ENCODE results near the gene CD82.

Gene CD82

DNA sequence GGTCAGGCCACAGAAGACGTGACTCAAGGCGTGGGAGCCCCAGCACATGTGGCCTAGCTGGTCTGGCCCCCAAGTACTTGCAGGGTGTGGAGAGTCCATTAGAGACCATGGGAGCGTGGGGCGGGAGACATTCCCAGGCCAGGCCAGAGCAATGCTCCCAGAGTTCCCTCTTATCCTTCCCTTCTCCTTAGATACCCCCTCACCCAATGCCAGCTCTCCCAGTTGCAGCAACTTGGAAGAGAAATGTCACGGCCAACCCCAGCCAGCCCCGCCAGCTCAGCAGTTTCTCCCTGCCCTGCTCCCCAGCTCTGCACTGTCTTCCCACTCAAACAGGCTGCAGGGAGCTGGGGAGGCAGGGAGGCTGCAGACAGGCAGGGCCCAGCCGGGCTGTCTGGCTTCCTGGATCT, 95.9 kb downstream of the CD82 start:
- no peak for DNase-seq (ENCODE audit: low read depth, low spot score)

Data from astrocyte of the hippocampus (primary cell).